HCT116 (cell line): ENCODE data around the gene INTS4. TPM values are rescaled to one million over a fixed set of nuclear protein-coding genes. Genes with fewer than 3 reads are reported as not detected.

Experiments used
- ATAC-seq: fragments of 200-7000 bp; cut with Tn5 transposase; 2 replicates; pipeline ENCODE4 v1.9.1; 2020; ENCODE audit warnings: mild to moderate bottlenecking, moderate library complexity
- BruUV-seq: library from RNA; stranded (reverse); fragments of 400-500 nt; replicated peaks from 2 replicates; lab custom pipeline; 2021; lab: Mats Ljungman, UMichigan
- CTCF ChIA-PET: fragments of 300-600 bp; sonication (Branson Sonifier 250); formaldehyde crosslinking; loops from one replicate; lab custom pipeline; 2021; ENCODE audit warnings: antibody characterized with exemption; lab: Charles Lee
- POLR2A ChIA-PET: fragments of 300-600, 350-600 bp; sonication (Branson Sonifier 250); formaldehyde crosslinking; loops from one replicate; lab custom pipeline; 2021; ENCODE audit warnings: antibody characterized with exemption; lab: Charles Lee
- RAD21 ChIA-PET, 2 experiments: fragments of 300-600 bp; sonication (Branson Sonifier 250); formaldehyde crosslinking; loops; one replicate each; lab custom pipeline; 2023; ENCODE audit warnings: low total read pairs in 2 of 2; ENCODE audit not compliant: uncharacterized antibody in 2 of 2, unreplicated experiment in 2 of 2, low non-redundant PET in 1 of 2; lab: Charles Lee
- DNase-seq: peaks from one replicate; pipeline ENCODE4 v3.0.0-alpha.2; 2010; ENCODE audit warnings: low read depth, low spot score
- H2AFZ ChIP-seq: fragments of 200-600 bp; shearing (Covaris generic), sonication (generic); 2 replicates; pipeline ENCODE4 v1.6.1; 2017; ENCODE audit warnings: low read depth, mixed run types, mixed read lengths, antibody characterized with exemption, low read length; ENCODE audit not compliant: poor library complexity, severe bottlenecking
- H3K27ac ChIP-seq: 2 replicates; pipeline ENCODE4 v1.5.1; 2012; ENCODE audit warnings: low read depth, low read length
- H3K27me3 ChIP-seq: fragments of 200-600 bp; sonication (generic); 2 replicates; pipeline ENCODE4 v1.6.1; 2016; ENCODE audit warnings: mixed run types, low read length, mixed read lengths; ENCODE audit not compliant: insufficient read depth
- H3K36me3 ChIP-seq, 2 experiments: fragments of 200-500 bp in 1 of 2; fragments of 200-600 bp in 1 of 2; sonication (Bioruptor generic) in 1 of 2; sonication (generic) in 1 of 2; 2 replicates each; pipeline versions ENCODE4 v1.5.1 to v1.6.1; 2014 to 2016; ENCODE audit warnings: low read length in 2 of 2, inconsistent platforms in 1 of 2, mixed read lengths in 1 of 2, mixed run types in 1 of 2; ENCODE audit not compliant: insufficient read depth in 2 of 2, control insufficient read depth in 1 of 2
- H3K4me1 ChIP-seq, 2 experiments: fragments of 200-600 bp in 1 of 2; sonication (generic) in 1 of 2; 2 replicates each; pipeline versions ENCODE4 v1.5.1 to v1.6.1; 2012 to 2017; ENCODE audit warnings: low read length in 2 of 2, inconsistent platforms in 1 of 2, mild to moderate bottlenecking in 1 of 2, mixed read lengths in 1 of 2, mixed run types in 1 of 2, moderate library complexity in 1 of 2; ENCODE audit not compliant: insufficient read depth in 2 of 2, control insufficient read depth in 1 of 2
- H3K4me2 ChIP-seq: fragments of 200-600 bp; sonication (generic); 2 replicates; pipeline ENCODE4 v1.6.1; 2017; ENCODE audit warnings: mixed run types, low read length, mixed read lengths
- H3K4me3 ChIP-seq, 2 experiments: fragments of 200-600 bp in 1 of 2; sonication (generic) in 1 of 2; replicated peaks in 1 of 2; 2 replicates each; pipeline ENCODE4 v1.5.1; 2011 to 2016; ENCODE audit warnings: low read length in 2 of 2, control low read depth in 1 of 2, low read depth in 1 of 2, mild to moderate bottlenecking in 1 of 2, mixed read lengths in 1 of 2, mixed run types in 1 of 2
- H3K79me2 ChIP-seq: fragments of 200-600 bp; sonication (generic); 2 replicates; pipeline ENCODE4 v1.6.1; 2017; ENCODE audit warnings: mild to moderate bottlenecking, mixed run types, low read length, moderate library complexity, mixed read lengths; ENCODE audit not compliant: insufficient read depth
- H3K9ac ChIP-seq: fragments of 200-600 bp; sonication (generic); 2 replicates; pipeline ENCODE4 v1.6.1; 2016; ENCODE audit warnings: low read length, mixed read lengths
- H3K9me2 ChIP-seq: fragments of 200-600 bp; sonication (generic), shearing (Covaris generic); 2 replicates; pipeline ENCODE4 v1.6.1; 2017; ENCODE audit warnings: mixed run types, mild to moderate bottlenecking, moderate library complexity; ENCODE audit not compliant: insufficient read depth
- H3K9me3 ChIP-seq, 2 experiments: fragments of 200-500 bp in 1 of 2; fragments of 200-600 bp in 1 of 2; sonication (Bioruptor generic) in 1 of 2; sonication (generic) in 1 of 2; 2 replicates each; pipeline ENCODE4 v1.6.1; 2014 to 2017; ENCODE audit warnings: low read length in 2 of 2, mixed read lengths in 2 of 2, inconsistent platforms in 1 of 2, low read depth in 1 of 2, mild to moderate bottlenecking in 1 of 2, mixed run types in 1 of 2, moderate library complexity in 1 of 2; ENCODE audit not compliant: control insufficient read depth in 1 of 2, insufficient read depth in 1 of 2
- H4K20me1 ChIP-seq: fragments of 200-600 bp; sonication (generic), shearing (Covaris generic); 2 replicates; pipeline ENCODE4 v1.6.1; 2017; ENCODE audit warnings: mixed run types, mild to moderate bottlenecking, moderate library complexity; ENCODE audit not compliant: insufficient read depth
- CEBPB ChIP-seq: IDR thresholded peaks from 2 replicates; pipeline ENCODE4 v1.6.1; 2012; ENCODE audit warnings: low read depth
- JUND ChIP-seq: IDR thresholded peaks from 2 replicates; pipeline ENCODE4 v1.6.1; 2012
- MAX ChIP-seq: IDR thresholded peaks from 2 replicates; pipeline ENCODE4 v1.6.1; 2012
- POLR2A ChIP-seq: IDR thresholded peaks from 2 replicates; pipeline ENCODE4 v1.7.0; 2011; ENCODE audit warnings: borderline replicate concordance; ENCODE audit not compliant: insufficient read depth, insufficient read length; ENCODE audit errors: extremely low read depth
- POLR2AphosphoS5 ChIP-seq: IDR thresholded peaks from 2 replicates; pipeline ENCODE4 v1.6.1; 2011; ENCODE audit warnings: mild to moderate bottlenecking, low read depth, low read length, moderate library complexity
- RAD21 ChIP-seq: IDR thresholded peaks from 2 replicates; pipeline ENCODE4 v1.6.1; 2012; ENCODE audit warnings: low read depth, mild to moderate bottlenecking
- REST ChIP-seq: IDR thresholded peaks from 2 replicates; pipeline ENCODE4 v1.6.1; 2012; ENCODE audit warnings: low read depth
- SP1 ChIP-seq: IDR thresholded peaks from 2 replicates; pipeline ENCODE4 v1.6.1; 2012; ENCODE audit warnings: low read depth
- SRF ChIP-seq: IDR thresholded peaks from 2 replicates; pipeline ENCODE4 v1.6.1; 2012; ENCODE audit warnings: low read depth
- ZFX ChIP-seq: fragments of 450-650 bp; IDR thresholded peaks from 2 replicates; pipeline ENCODE4 v1.6.1; 2017
- intact Hi-C: fragments of 100-400 bp; cut with micrococcal nuclease; formaldehyde crosslinking; loops from 2 replicates; pipeline ENCODE4 v1.10.0; 2022
- total RNA-seq: library from RNA; stranded (reverse); gene quantifications from one replicate; pipeline ENCODE4 v1.2.1, GENCODE V29; 2021; ENCODE audit not compliant: unreplicated experiment
- TF ChIP-seq, protein P1 (sequence below): IDR thresholded peaks from 2 replicates; pipeline ENCODE4 v1.6.1; 2011; ENCODE audit warnings: mild to moderate bottlenecking, low read length, moderate library complexity; ENCODE audit not compliant: insufficient replicate concordance; ENCODE audit errors: extremely low read depth

INTS4 gene
- total RNA-seq, 1 experiment from 2014 or later, result 41.0 TPM

GRCh38 chr11:78034623-78035022 lies 40.2 kb upstream of the INTS4 start:
- no peak overlapping the region for H3K9ac ChIP-seq
- no peaks in the 10 kb centered on the region for H3K9me3 ChIP-seq
- no peak overlapping the region for H2AFZ ChIP-seq
- peaks cover 41 to 53% of the 10 kb centered on the region in 2 experiments for H3K4me1 ChIP-seq
- no TSS peak for BruUV-seq
- intact Hi-C loops, result no loop called here
- no peak for ATAC-seq
- CTCF ChIA-PET, result interaction anchor here (0.8 kb wide), 1 partner anchor 11 kb away, joined by 3 read pairs; no protein-coding TSS in a partner anchor
- no peaks in the 10 kb centered on the region for H3K9me2 ChIP-seq
- H3K79me2 ChIP-seq, result no peaks in the 10 kb centered on the region
- POLR2A ChIA-PET, result no interaction called here
- H3K27ac ChIP-seq, result no peak overlapping the region
- H3K4me3 ChIP-seq, result no peak overlapping the region
- no peaks in the 10 kb centered on the region for H3K27me3 ChIP-seq
- H3K36me3 ChIP-seq, result no peaks in the 10 kb centered on the region
- RAD21 ChIA-PET, result no interaction called here
- H4K20me1 ChIP-seq, result no peaks in the 10 kb centered on the region
- H3K4me2 ChIP-seq, result no peak overlapping the region
- TF ChIP-seq, protein P1, sequence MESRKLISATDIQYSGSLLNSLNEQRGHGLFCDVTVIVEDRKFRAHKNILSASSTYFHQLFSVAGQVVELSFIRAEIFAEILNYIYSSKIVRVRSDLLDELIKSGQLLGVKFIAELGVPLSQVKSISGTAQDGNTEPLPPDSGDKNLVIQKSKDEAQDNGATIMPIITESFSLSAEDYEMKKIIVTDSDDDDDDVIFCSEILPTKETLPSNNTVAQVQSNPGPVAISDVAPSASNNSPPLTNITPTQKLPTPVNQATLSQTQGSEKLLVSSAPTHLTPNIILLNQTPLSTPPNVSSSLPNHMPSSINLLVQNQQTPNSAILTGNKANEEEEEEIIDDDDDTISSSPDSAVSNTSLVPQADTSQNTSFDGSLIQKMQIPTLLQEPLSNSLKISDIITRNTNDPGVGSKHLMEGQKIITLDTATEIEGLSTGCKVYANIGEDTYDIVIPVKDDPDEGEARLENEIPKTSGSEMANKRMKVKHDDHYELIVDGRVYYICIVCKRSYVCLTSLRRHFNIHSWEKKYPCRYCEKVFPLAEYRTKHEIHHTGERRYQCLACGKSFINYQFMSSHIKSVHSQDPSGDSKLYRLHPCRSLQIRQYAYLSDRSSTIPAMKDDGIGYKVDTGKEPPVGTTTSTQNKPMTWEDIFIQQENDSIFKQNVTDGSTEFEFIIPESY, result no peak
- TF ChIP-seq RAD21 (no peak), SRF (no peak), MAX (no peak), ZFX (no peak)
- TF ChIP-seq, all 23 proteins: peak for 0
- DNase-seq, result no peak

GRCh38 chr11:78033040-78033439 lies 38.6 kb upstream of the INTS4 start:
- no peak for TF ChIP-seq REST
- TF ChIP-seq CEBPB, result no peak
- TF ChIP-seq POLR2A, result no peak
- TF ChIP-seq, protein P1, result no peak
- no peak for TF ChIP-seq ZFX
- TF ChIP-seq JUND, result no peak
- no peak for TF ChIP-seq POLR2AphosphoS5
- TF ChIP-seq MAX, result no peak
- no peak for TF ChIP-seq SP1
- CTCF ChIA-PET, result interaction anchor here (1.0 kb wide), 1 partner anchor 8 kb away, joined by 3 read pairs; no protein-coding TSS in a partner anchor
- H4K20me1 ChIP-seq, result no peaks in the 10 kb centered on the region

More at GRCh38 chr11:78033040-78033439, 38.6 kb upstream of the INTS4 start:
- H3K27me3 ChIP-seq, result no peaks in the 10 kb centered on the region
- intact Hi-C loops, result no loop called here
- H3K9ac ChIP-seq, result no peak overlapping the region
- RAD21 ChIA-PET, result no interaction called here
- POLR2A ChIA-PET, result no interaction called here
- DNase-seq, result no peak
- H3K9me3 ChIP-seq, result no peaks in the 10 kb centered on the region
- H3K4me3 ChIP-seq, result no peak overlapping the region
- no peaks in the 10 kb centered on the region for H3K36me3 ChIP-seq
- no peaks in the 10 kb centered on the region for H3K9me2 ChIP-seq
- no TSS peak for BruUV-seq
- H2AFZ ChIP-seq, result no peak overlapping the region
- no peaks in the 10 kb centered on the region for H3K79me2 ChIP-seq
- H3K4me1 ChIP-seq, result peaks cover 43 to 54% of the 10 kb centered on the region in 2 experiments
- no peak overlapping the region for H3K4me2 ChIP-seq
- H3K27ac ChIP-seq, result no peak overlapping the region
- no peak for ATAC-seq
